ENCODE data around the gene PRKAG2.
"Not testable (repeated sequence)": the region's sequence is repeated elsewhere in the genome, so short reads cannot be mapped to it uniquely, and the experiment has no call there.

Gene PRKAG2

GRCh38 chr7:151883857-151884256 lies 6.9 kb upstream of the PRKAG2 start:
- DNase-seq: no peak

GRCh38 chr7:151882734-151883133 lies 5.8 kb upstream of the PRKAG2 start:
- no peak for DNase-seq

DNA sequence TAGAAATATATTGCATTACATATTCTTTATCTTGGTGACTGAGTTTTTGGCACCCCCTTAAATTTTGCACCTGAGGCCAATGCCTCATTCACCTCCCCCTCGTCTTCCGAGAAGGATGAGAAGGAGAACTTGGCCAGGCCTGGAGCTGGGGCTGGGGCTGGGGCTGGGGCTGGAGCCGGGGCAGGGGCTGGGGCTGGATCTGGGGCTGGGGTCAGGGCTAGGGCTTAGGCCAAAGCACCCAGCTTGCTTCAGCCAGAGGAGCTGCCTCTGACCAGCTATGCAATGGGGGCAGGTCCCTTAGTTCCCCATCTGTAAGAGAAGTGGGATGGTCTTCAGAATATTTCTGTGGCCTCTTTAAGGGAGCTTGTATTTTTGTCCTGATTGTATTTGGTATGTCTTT lies 3.8 kb upstream of the PRKAG2 start:
- no peak for DNase-seq

DNA sequence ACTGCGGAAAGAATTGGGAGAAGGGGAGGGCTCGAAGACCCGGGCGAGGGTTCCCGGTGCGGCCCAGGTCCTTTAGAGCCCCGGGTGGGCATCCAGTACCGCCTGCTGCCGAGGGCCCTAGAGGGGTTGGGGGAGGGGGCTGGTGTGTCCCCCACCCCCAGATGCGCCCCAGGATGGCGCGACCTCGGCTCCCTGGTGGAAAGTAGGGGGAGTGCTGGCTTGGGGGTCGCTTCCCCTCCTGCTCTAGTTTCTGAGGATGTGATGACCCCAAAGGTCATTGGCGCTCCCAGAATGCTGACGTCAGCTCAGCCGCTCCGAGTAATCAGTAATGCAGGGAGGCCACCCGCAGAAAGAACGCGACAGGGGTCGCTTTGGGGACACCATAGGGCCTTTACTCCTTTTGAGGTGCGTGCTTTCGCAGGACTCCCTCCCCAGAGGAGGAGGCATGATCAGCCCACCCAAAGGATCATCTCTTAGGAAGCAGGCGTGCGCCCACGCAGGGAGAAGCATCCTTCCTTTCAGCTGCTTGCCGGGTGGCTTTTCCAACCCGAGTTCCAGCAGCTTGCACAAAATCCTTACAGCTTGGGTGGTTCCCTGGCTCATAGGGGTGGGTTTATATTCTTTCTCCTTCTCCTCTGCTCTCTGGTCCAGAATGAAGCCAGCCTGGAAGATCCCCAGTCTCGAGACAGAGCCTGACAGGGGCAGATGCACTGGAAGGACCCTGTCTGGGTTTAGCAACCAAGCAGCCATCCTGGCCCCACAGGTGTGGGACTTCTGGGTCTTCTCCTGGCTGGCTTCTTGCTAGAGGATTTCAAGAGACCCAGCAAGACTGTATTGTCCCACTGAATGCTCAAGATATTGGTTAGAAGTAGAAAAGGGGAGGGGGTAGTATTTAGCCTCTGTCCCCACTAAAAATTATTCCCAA lies 1.3 kb upstream of the PRKAG2 start:
- no peak for DNase-seq

DNA sequence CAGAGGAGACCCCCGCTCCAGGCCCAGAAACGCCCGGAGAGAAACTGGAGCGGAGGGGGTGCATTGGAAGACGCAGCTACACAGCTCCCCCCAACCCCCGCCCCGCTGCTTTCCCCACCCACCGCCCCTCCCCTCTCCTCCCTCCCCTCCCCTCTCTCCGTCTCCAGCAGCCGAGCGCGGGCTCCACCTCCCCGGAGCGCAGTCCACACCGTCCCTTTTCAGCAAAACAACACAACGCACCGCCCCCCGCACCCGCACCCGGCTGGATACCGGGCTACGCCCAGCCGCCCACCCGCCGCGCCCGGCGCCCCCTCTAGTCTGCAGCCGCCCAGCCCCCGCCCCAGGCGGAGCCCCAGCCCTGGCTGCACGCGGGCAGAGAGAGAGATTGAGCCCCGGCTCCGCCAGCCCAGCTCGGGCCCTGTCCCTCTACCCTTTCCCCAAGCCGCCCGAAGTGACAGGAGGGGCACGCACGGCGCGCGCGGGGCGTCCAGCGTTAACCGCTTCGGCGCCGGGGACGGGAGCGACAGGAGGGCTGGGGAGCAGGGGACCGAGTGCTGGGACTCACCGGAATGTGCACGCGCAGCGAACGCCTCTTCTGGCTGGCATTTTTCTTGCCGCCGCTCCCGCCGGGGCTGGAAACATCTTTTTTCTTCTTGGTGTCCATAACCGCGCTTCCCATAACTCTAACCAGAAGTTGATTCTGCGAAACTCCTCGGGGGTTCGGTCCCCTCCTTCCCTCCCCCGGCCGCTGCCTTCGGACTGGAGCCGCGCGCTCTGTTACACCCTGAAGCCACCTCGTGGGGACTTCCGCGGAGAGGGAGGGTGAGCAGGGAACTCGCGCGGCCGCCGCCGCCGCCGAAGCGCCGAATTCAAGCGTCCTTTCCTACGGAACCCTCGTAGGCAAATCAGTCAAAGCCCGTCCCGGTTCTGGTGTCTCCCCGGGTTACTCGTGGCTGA lies 695 bp downstream of the PRKAG2 start:
- peak; percentile 13 for DNase-seq

GRCh38 chr7:151874479-151874878 lies 2.4 kb downstream of the PRKAG2 start:
- not testable (repeated sequence) for DNase-seq

GRCh38 chr7:151873402-151873965 lies 3.4 kb downstream of the PRKAG2 start:
- DNase-seq: no peak

GRCh38 chr7:151872531-151873401 lies 4.1 kb downstream of the PRKAG2 start:
- DNase-seq: no peak

- peak; percentile 7 for DNase-seq
These were observed 5.0 kb downstream of the PRKAG2 start for GRCh38 chr7:151871904-151872303.

DNA sequence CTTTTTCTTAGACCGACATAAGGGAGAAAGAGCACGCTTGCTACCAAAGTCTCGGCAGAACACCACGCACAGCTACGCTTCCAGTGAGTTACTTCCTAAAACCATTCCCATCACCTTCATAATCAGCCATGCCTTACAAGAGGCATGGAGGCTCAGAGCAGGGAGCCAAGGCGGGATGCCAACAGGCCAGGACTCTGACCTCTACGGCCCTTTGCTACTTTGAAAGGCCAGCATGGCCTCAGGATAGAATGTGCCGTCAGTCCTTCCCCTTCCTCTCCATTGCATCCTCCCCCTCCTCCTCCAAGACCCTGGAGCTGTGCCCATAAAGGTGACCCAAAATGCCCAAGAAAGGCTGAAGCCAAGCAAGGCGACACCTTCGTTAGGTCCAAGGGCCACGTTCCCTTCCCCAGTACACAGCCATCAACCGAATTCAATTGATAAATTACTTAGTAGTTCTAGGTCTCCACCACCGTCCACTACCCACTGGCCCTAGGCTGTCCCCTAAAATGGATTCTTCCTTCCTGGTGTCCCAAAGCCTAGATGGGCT lies 5.7 kb downstream of the PRKAG2 start:
- DNase-seq: no peak

GRCh38 chr7:151869968-151870918 lies 6.7 kb downstream of the PRKAG2 start:
- DNase-seq: no peak

DNA sequence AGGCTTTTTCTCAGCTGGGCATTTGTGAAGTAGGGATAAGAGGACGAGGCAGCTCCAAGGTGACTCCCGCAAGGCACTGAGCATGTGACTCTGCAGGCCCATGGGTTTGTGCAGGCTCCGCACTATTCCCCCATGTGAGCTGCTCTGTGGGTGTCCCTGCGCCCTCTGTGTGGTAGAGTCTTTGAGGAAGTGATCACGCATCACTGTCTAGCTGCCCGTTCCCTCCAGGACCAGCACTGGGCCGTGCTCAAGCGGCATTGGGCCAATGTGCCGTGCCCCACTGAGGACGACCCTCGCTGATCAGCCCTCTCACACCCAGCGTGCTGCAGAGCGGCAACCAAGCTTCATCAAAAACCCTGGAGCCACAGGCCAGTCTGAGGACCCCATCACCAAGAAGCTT lies 7.5 kb downstream of the PRKAG2 start:
- DNase-seq: no peak

DNA sequence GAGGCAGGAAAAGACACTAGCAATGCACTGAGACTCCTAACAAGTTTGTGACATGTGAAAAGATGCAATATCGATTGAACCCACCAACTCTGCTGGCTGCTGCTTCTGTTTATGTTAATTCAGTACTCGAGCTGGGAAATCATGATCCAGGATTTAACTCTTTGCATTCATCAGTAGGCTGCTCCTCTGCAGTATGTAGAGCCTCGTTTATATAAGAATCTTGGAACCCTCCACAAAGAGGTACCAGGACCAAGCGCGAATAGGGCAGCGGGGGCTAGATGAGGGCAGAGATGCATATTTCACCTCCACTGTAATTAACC lies 7.8 kb downstream of the PRKAG2 start:
- no peak for DNase-seq

DNA sequence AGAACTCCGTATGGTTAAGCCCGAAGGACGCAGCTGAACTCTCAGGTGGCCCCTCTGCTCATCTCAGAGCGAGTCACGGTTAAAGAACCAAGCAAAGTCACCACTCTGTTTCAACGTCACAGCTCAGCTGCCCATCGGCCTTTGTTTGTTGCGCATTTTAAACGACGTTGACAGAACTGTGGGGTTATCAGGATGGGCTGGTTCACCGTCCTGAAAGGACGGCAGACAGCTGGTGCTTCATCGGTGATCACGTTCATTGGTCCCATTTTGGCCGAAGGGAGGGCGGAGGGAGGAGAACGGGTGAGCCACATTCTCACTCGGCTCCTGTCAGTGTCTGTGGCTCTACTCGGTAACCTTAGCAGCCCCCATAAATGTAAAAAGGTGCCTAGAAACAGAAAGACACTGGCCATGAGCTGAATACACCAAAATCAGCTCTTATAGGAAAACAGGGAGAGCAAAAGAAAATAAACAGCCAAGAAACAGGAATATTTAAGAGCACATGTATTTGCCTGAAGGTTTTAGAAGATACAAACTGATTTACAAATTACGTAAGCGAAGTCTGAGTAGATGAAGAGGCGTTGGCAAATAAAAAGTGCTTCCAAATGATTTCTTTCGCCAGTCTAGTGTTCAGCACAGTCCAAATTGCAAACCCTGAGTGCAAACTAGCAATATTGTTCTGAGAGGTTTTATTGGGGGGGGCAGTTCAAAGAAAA lies 8.4 kb downstream of the PRKAG2 start:
- DNase-seq: no peak

DNA sequence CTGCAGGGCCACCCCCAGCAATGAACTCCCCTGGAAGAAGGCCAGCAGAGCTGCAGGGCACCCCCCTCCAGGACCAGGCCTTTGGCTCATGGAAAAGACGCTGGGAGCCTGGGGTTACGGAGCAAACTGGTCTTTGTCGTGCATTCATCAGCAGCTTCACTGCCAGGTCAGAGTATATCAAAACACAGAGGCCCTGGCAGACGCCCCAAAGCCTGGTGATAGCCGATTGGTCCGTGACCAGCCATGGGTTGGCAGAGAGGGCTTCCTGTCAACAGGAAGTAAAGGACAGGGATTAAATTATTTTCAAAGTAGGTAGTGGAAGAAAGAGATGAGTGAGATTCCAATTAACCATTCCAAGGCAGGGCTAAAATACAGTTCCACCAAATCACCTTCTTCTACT lies 9.0 kb downstream of the PRKAG2 start:
- no peak for DNase-seq

GRCh38 chr7:151866761-151867655 lies 9.9 kb downstream of the PRKAG2 start:
- no peak for DNase-seq

- no peak for DNase-seq
These were observed 10.9 kb downstream of the PRKAG2 start for GRCh38 chr7:151866028-151866427.

GRCh38 chr7:151865070-151865670 lies 11.7 kb downstream of the PRKAG2 start:
- no peak for DNase-seq

DNA sequence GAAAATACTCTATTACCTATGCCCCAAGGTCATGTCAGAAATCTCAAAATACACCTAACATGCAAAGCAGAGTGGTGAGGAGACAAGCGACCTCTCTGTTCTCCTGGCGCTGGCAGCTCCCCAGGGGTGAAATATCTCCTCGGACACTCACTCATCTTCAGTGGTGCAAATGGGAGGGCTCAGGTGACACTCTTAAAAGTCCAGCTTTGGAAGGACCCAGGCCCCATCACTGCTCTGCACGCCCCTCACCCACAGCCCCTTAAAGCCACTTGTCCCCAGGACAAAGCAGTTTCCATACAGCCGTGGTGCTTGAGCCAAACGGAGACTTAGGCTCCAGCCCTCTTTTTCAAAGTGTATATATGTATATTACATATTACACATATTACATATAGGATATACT lies 12.4 kb downstream of the PRKAG2 start:
- DNase-seq: no peak

All from OCI-M1 (cell line).